ENCODE data around the gene LAMC3.

GRCh38 chr9:131060900-131061630 is 52.1 kb downstream of the LAMC3 start:
- TF ChIP-seq POLR2A (IDR thresholded peaks at IDR 0.05; ENCODE audit: low read length): no peak
- no peak for TF ChIP-seq GATA1 (IDR thresholded peaks at IDR 0.05; ENCODE audit: low read depth, low read length)

Data from erythroblast (primary cell).